Body of pancreas (tissue), 4 donors: ENCODE measurements around the gene TPGS2. TPM values are rescaled to one million over a fixed set of nuclear protein-coding genes. Genes with fewer than 3 reads are reported as not detected.

Experiments used
- ATAC-seq: fragments of 150-250 bp; one replicate; pipeline ENCODE4 v1.9.1; 2016
- DNase-seq, 4 donors: peaks; one replicate each; pipeline ENCODE4 v3.0.0-alpha.2; 2019
- H3K27ac ChIP-seq, 4 donors: fragments of 200-600 bp; sonication (generic); 1 replicate in 3 of 4; 2 replicates in 1 of 4; pipeline versions ENCODE4 v1.5.1 to v1.6.1; 2016 to 2019; ENCODE audit warnings: mild to moderate bottlenecking in 1 of 4, mixed read lengths in 1 of 4, moderate library complexity in 1 of 4
- H3K27me3 ChIP-seq, 2 donors: fragments of 200-600 bp; sonication (generic); one replicate each; pipeline ENCODE4 v1.6.0; 2016; ENCODE audit warnings: mild to moderate bottlenecking in 1 of 2
- H3K36me3 ChIP-seq, 2 donors: fragments of 200-600 bp; sonication (generic); replicated peaks in 1 of 2; 2 replicates each; pipeline ENCODE4 v1.5.1; 2016; ENCODE audit warnings: low read depth in 2 of 2; ENCODE audit not compliant: insufficient read depth in 1 of 2
- H3K4me1 ChIP-seq: fragments of 200-600 bp; sonication (generic); one replicate; pipeline ENCODE4 v1.6.0; 2016
- H3K4me3 ChIP-seq, 2 donors: fragments of 200-600 bp; sonication (generic); 1 replicate in 1 of 2; 2 replicates in 1 of 2; pipeline ENCODE4 v1.5.1; 2016 to 2019
- H3K9me3 ChIP-seq, 3 donors: fragments of 200-600 bp; sonication (generic); 1 replicate in 2 of 3; 2 replicates in 1 of 3; pipeline ENCODE4 v1.5.1; 2016
- POLR2A ChIP-seq, 3 donors: fragments of 450-650 bp; IDR thresholded peaks; one replicate each; pipeline ENCODE4 v1.6.1; 2016; ENCODE audit warnings: antibody characterized with exemption in 3 of 3, mild to moderate bottlenecking in 2 of 3
- WGBS, 2 donors: methylation state at CpG; one replicate each; pipeline ENCODE4 v1.1.5; 2017; 5-methylcytosine and 5-hydroxymethylcytosine counted together
- intact Hi-C: fragments of 100-400 bp; cut with DNase I; formaldehyde crosslinking; loops from one replicate; pipeline ENCODE4 v1.15.1; 2023
- total RNA-seq, 2 donors: library from RNA; depleted of rRNA; stranded (reverse); fragments of >200 nt; gene quantifications; one replicate each; pipeline ENCODE4 v1.1.0, GENCODE V29; 2016
- TF ChIP-seq, protein P1 (sequence below), 7 experiments: fragments of 450-650 bp in 4 of 7; fragments of 200-600 bp in 3 of 7; sonication (generic) in 3 of 7; IDR thresholded peaks; one replicate each; pipeline ENCODE4 v1.5.1; 2016 to 2019; ENCODE audit warnings: antibody characterized with exemption in 7 of 7

Gene TPGS2
- total RNA-seq, 2 donors from 2014 or later = 32.2 to 33.9 TPM

DNA sequence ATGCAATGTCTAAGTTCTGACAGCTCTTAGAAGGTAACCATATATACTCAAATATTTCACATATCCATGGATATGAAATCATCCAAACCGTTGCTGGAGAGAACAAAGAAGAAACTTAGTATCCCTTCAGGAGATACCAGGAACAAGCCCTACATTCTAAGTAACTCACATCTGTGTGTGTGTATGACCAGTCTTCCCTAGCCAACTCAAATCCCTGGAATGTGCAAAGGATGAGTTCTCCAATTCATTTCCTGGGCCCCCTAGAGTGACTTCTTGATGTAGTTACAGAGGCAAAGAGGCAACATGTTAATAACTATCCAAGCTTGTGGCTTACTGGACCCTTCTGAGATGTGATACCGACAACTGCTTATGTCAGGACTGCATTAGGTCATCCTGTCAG is 20.1 kb downstream of the TPGS2 start:
- Histone ChIP-seq H3K36me3 (peaks cover 0 to 10% of the 10 kb centered on the region in 2 donors), H3K9me3 (no peaks in the 10 kb centered on the region), H3K4me1 (peaks cover 4% of the 10 kb centered on the region), H3K27me3 (no peaks in the 10 kb centered on the region), H3K27ac (no peak overlapping the region), H3K4me3 (no peak overlapping the region)
- DNase-seq = no peak
- intact Hi-C loops = loop anchor here (5.0 kb wide), 1 partner anchor 116 kb away; no protein-coding TSS in a partner anchor
- no peak for ATAC-seq
- WGBS, 2 donors = 75 to 88% methylated on average over 2 of the region's 2 CpGs
- TF ChIP-seq POLR2A (IDR thresholded peaks at IDR 0.05) = no peak
- TF ChIP-seq, protein P1, sequence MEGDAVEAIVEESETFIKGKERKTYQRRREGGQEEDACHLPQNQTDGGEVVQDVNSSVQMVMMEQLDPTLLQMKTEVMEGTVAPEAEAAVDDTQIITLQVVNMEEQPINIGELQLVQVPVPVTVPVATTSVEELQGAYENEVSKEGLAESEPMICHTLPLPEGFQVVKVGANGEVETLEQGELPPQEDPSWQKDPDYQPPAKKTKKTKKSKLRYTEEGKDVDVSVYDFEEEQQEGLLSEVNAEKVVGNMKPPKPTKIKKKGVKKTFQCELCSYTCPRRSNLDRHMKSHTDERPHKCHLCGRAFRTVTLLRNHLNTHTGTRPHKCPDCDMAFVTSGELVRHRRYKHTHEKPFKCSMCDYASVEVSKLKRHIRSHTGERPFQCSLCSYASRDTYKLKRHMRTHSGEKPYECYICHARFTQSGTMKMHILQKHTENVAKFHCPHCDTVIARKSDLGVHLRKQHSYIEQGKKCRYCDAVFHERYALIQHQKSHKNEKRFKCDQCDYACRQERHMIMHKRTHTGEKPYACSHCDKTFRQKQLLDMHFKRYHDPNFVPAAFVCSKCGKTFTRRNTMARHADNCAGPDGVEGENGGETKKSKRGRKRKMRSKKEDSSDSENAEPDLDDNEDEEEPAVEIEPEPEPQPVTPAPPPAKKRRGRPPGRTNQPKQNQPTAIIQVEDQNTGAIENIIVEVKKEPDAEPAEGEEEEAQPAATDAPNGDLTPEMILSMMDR (IDR thresholded peaks at IDR 0.05) = no peak

DNA sequence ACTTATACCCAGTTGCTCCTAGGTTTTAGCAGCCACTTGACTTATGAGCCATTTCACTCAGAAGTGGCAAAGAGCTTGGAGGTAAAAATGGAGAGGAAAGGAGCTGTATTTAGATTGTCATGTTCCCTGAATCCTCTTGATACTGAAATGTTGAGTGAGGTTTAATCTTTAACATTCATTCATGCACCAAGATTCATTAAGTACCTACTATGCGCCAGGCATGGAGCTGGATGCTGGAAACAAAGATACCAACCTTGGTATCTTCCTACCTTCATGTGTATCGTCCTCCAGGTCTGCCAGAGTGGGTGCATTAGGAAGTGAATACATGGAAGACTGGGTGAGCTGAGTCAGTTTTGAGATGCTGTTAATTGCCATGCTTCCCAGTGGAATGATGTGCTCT is 23.7 kb downstream of the TPGS2 start:
- 91 to 96% methylated on average over 2 of the region's 2 CpGs for WGBS, 2 donors
- H3K4me3 ChIP-seq = no peak overlapping the region

DNA sequence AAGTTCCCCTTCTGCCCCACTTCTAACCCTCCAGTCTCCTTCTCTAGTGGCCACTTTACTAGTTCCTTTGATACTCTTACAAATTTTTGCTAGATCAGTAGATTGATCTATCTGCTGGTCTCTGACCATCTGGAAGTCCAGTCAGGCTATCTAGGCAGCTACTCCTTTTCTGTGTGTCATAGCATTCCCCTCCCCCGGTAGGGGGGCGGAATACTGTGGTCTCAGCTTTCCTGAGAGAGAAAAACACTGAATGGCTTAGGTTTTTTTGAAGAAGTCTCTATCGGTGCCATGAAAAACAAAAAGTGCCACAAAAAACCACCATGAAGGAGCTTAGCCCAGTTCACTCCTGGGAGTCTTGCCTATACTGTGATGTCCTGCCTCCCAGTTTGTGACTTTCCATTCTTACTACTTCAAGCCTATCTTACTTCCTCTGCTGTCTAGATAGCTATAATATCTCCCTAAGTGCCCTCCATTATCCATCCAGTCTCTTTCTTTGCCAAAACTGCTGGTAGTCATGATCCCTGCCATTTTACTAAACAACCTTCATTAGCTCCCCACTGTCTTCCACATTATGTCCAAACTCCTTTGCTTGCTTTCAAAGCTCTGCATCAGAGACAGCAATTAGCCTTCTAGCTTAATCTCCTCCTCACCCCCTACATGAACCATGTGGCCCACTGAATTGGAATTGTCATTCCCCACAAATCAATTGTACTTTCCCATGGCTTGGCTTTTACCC is 29.9 kb downstream of the TPGS2 start:
- DNase-seq = no peak
- no peak for TF ChIP-seq POLR2A (IDR thresholded peaks at IDR 0.05)
- TF ChIP-seq, protein P1 (IDR thresholded peaks at IDR 0.05) = no peak
- intact Hi-C loops = no loop called here
- H3K27ac ChIP-seq = no peak overlapping the region
- no peaks in the 10 kb centered on the region for H3K9me3 ChIP-seq
- H3K27me3 ChIP-seq = no peaks in the 10 kb centered on the region
- no peaks in the 10 kb centered on the region for H3K4me1 ChIP-seq
- ATAC-seq = no peak
- H3K4me3 ChIP-seq = no peak overlapping the region
- 92 to 94% methylated on average over 3 of the region's 3 CpGs for WGBS, 2 donors
- peaks cover 0 to 12% of the 10 kb centered on the region in 2 donors for H3K36me3 ChIP-seq

More for the DNA sequence above, 23.7 kb downstream of the TPGS2 start:
- H3K27ac ChIP-seq = no peak overlapping the region
- H3K27me3 ChIP-seq = no peaks in the 10 kb centered on the region
- ATAC-seq (no peak), DNase-seq (no peak)
- peaks cover 0 to 13% of the 10 kb centered on the region in 2 donors for H3K36me3 ChIP-seq
- intact Hi-C loops = loop anchor here (5.0 kb wide), 1 partner anchor 113 kb away; no protein-coding TSS in a partner anchor
- H3K9me3 ChIP-seq = no peaks in the 10 kb centered on the region
- H3K4me1 ChIP-seq = peaks cover 4% of the 10 kb centered on the region
- no peak for TF ChIP-seq POLR2A (IDR thresholded peaks at IDR 0.05)
- TF ChIP-seq, protein P1 (IDR thresholded peaks at IDR 0.05) = no peak

DNA sequence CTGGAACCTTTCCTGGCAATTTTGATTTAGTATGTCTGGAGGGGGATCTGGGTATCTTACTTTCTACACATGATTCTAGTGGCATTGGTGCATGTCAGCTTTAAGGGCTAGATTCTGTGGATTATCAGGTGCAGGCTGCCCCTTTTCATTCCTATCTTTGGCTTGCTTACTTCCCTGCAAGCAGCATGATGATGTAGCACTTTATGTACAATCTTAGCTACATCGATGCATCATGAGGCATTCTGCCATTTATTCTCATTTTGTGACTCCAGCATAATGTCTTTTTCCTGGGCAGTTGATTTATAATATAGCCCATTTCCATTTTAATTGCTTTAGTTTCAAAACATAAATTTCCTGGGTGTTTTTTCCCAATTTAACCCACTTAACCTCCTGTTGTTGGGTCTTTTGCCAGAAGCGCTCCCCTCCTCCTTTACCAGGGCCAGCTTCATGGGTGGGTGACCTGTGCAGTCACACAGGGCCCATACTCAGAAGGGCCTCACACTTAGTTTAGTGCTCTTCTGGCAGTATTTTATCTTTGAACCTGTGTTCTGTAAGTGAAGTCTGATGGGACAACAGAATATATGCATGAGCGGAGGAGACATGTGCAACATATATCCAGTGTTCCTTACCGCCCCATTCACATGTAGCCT is 36.0 kb downstream of the TPGS2 start:
- ATAC-seq = no peak
- Histone ChIP-seq H3K36me3 (peaks cover 0 to 5% of the 10 kb centered on the region in 2 donors), H3K9me3 (no peaks in the 10 kb centered on the region), H3K27ac (no peak overlapping the region), H3K4me1 (no peaks in the 10 kb centered on the region), H3K27me3 (no peaks in the 10 kb centered on the region), H3K4me3 (no peak overlapping the region)
- 95 to 97% methylated on average over 4 of the region's 4 CpGs for WGBS, 2 donors
- DNase-seq = no peak
- TF ChIP-seq, protein P1 (IDR thresholded peaks at IDR 0.05) = no peak
- no peak for TF ChIP-seq POLR2A (IDR thresholded peaks at IDR 0.05)
- intact Hi-C loops = no loop called here
